HG03097 (cell line): ENCODE results near the gene HHAT.

Experiments used
- ATAC-seq: cut with Tn5 transposase; IDR thresholded peaks from one replicate; pipeline ENCODE4 v1.9.1; 2021; ENCODE audit not compliant: unreplicated experiment, low FRiP score

HHAT gene

DNA sequence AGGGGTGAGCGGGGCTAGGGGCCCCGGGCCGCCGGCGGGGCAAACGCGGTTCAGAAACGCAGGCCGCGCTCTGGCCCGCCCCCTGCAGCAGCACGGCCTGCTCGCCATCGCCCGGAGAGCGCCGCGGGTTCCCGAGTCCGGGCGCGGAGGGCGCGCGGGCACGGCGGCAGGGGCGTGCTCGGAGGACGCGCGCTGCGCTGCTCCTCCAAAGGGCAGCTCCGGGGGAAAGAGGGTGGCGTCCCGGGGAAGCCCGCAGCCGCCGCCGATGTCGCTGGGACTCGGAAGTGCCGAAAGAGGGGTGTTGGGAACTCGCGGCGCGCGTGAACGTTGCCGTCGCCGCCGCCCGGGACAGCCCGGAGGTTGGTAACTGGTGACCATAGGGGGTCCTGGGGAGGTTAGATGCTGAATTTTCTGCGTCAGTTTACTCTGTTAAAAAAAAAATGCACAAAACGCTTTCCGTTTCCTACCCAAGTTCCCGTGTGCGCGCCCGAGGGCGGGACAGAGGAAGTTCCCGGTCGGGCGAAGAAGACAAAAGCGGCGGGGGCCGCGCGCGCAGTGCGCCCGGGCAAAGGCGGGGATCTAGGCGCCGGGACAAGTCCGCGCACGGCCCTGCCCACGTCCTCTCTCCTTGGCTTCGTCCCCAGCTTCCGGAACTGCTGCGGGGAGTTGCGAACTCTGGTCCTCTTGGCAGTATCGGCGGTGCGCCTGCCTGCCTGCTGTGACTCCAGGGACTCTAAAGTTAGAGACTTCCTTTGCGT, at the start of gene HHAT:
TSS of gene HHAT (plus strand) at position 157 of the 758 bp plus-strand sequence. CDS start 20,074 bp downstream, outside the sequence.
- ATAC-seq, result peak; percentile 66

DNA sequence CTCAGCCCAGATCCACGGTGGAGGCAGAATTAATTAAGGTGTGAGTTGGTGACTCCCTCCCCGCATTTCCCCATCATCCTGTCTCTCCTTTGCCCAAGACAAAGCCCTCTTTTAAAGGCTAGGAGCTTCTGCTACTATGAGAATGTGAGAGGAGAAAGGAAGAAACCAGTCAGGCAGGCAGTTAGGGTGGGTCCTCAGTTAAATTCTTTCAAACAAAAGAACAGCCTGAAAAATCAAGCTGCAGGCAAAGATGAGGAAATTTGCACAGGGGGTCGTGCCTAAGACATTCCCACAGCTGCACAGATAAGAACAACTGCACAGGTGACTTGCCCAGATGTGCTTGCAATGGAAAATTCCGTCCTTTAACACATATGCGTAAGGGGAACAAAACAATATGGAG, 48.5 kb upstream of the HHAT start:
- no peak for ATAC-seq

DNA sequence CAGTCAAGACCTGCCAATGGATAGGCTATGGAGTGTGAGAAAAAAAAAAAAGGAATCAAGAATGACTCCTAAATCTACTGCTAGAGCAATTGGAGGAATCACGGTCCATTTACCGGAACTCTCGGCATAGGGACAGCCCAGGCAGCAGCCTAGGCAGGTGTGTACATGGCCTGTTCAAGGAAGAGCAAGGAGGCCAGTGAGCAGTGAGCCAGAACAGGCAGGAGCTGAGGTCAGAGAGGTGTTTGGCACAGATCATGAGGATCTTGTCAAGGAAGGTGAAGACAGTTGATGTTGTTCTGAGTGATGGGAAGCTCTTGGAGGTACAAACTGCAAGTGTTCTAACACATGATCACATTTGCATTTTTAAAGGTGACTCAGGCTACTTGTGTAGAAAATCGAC, 40.6 kb upstream of the HHAT start:
- no peak for ATAC-seq

DNA sequence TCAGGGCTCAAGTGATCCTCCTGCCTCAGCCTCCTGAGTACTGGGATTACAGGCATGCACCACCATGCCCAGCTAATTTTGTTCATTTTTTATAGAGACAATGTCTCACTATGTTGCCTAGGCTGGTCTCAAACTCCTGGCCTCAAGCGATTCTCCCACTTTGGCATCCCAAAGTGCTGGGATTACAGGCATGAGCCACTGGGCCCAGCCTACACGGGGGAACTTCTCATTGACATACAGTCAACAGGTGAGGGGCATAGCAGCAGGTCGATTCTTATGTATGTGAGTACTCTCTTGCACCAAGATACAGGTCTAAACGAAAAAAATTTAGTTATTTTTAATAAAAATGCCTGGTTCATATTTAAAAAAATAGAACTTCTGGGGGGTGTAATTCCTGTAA, 39.5 kb upstream of the HHAT start:
- no peak for ATAC-seq

DNA sequence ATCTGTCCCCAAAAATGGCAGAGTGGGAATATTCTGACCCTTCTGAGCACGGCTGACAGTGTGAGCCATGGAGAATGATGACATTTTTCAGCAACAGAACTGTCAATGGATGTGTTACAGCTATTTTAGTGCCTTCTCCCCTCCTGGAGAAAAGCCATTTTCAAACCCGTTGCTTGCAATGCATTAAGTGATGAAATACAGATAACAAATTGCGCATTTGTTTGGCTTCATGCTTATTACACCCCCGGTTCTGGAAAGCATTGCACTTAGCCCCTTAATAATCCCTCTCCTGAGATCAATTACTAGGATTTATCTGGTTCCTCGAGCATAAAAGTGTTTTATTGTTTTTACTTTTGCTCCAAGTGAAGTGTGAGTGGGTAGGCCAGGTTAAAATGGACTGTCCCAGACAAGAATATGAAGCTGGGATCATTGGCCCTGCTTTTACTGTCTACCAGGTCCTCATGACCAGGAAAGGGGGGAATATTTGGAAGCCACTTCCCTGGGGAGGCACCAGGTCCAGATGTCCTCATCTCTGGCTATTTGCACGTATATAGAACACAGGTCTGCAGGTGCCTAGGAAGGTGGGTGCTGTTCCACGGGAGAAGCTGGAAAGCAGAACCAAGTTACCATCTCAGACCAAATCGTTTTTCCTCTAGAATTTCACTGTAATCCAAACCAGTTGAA, 37.5 kb upstream of the HHAT start:
- no peak for ATAC-seq

DNA sequence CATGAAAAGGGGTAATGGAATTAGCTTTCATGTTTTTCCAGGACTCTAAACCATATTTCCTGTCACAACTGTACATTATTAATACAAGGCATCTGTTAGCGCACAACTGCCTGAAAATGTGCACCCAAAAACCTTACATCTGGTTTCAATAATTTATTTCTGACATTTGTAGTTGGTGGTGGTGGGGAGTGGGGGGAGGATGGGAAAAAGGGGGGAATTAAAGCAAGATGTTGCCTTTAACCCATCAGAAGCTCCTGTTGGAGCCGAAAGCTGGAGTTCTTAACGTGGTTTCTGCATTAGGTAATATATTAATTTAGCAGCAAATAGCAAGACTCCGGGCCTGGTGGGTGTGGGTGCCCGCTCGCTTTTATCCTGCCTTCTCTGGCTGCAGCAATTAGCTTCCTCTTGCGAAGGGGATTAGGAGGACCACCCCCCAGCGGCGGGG, 36.9 kb upstream of the HHAT start:
- ATAC-seq, result no peak

DNA sequence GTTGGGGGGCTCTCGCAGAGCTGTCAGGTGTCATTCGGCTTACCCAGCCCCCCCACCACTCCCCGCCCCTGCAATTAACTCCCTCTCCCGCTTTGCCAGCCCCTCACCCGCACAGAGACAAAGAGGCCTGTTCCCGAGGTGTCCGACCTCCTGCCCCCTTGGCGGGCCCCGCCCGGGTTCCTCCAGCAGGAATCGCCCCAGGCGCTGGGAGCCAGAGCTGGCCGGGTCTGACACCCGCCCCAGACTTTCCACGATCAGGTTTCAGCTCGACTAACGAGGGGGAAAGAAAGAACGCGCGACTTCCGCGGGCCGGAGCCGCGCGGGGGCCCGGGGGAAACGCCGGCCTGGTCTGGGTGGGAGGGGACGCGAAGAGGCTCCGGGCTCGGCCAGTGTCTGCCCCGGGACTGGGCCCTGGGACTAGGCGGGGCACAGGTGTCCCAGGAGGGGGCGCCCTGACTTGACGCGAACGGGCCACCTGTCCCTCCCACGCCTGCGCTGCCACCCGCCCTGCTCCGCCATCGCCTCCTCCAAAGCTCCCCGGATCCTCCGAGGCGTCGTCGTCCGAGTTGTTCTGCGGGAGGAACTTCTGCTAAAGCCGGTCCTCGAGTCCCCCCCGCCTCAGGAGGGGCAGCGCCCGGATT, 36.4 kb upstream of the HHAT start:
- no peak for ATAC-seq

DNA sequence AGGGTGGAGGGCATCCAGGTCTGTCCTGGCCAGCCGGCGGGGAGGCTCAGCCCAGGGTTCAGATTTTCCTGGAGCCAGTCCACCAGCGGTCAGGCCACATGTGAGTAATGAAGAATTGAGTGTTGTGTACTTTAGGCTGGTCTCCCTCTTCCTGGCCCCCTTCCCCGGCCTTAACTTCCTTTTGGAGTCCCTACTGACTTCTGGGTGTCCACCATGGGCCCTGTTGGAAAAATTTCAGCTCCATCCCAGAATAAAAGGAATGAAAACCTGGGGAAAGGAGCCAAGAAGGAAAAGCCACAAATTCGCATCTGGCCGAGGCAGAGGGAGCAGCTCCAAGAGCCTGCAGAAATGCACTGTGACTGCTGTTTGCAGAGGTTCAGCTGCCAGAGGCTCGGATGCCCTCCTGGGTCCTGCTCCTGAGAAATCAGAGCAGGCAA, 35.5 kb upstream of the HHAT start:
- ATAC-seq, result no peak

DNA sequence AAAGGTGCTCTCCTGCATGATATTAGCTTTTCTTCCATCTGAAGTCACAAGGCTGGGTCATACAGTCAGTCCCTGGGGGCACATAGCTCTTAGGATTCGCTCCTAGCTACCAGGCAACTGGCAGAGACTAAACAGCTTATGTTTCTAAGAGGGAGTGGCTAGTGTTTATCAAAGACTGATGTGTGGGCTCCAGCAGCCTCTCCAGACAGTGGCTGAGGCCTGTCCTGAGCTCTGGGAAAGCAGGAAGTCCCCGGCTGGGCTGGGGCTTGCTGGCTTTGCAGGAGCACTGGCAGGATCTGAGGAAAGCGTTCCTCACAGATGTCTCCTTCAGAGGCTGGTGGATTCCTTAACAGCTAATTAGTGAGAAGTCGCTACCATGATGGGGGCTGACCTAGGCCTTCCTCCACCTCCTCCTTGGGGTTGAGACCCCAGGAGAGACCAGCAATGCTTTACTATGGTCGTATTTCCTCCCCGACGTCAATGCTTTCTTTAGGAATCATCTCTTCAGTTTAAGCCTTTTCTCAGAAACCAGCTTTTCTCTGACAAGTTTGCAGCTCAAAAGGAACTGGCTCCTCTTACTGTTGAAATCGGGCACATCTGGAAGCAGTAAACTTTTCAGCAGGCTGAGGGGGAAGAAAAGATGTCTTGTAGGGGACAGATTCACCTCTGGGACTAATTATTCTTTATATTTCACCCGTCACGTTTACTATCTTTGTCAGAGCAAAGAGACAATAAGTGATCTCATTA, 33.5 kb upstream of the HHAT start:
- no peak for ATAC-seq

DNA sequence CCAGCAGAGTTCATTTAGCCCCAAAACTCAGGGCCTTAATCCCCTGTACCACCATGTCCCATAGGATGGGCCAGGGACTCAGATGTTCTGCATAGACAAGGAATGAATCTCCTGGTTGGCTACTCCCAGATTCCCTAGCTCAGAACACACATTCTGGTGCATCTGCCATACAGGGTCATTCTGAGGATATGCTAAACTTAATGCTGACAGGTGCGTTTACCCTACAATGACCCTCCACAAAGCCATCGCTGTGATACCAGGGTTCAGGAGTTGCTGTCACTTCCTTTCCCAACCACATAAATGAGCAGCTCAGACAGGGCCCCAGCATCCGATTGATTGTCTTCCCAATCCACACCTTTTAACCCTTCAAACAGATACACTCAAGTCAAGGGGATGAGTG, 32.0 kb upstream of the HHAT start:
- ATAC-seq, result no peak

DNA sequence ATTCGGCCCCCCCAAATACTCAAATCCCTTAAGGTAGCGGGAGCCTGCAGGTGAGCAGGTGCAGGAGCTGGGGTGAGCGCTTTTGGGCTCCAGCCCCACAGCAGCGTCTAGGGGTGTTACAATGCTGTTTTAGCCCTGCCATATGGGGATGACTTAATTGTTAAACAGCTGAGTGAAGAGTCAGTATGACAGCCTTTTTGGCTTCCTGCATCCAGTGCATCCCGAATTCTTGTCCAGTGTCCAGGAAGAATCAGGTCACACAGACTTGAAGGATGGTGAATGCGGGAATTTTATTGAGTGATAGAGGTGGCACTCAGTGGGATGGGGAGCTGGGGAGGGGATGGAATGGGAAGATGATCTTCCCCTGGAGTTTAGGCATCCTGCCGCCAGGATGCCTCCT, 30.4 kb upstream of the HHAT start:
- no peak for ATAC-seq

DNA sequence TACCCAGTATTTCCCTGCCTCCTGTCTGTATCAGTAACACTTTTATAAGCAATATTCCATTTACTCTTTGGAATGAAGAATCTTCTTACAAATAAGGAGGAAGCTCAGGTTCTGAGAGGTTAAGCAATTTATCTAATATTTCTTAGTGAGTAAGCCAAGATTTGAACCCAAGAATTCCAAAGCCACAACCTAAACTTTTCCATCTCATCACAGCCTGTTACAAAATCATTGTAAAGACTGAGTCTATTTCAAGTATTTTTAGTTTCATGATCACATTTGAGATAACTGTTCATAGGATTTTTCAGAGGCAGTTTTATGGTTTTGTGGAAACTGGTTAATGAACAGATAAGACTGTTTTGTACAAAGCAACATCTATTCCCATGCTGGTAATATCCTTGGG, 29.8 kb upstream of the HHAT start:
- ATAC-seq, result no peak

DNA sequence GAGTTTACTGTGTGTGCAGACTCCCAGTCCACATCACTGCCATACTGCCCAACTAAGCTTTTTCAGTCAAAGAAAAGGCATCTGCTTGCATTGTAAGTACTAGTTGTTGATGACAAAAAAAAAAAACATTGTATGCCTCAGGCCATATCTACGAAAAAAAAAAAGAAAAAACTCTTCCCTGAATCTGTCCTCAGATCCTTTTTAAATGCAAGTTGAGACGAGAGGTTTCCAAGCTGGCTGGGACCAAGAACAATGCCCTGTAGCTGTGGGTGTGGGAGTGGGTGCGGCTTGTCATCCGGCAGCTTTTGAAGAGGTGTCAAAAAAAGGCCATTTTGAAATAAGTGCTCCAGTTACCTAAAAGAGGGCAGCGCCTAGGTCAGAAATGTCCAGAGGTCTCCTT, 29.2 kb upstream of the HHAT start:
- no peak for ATAC-seq

DNA sequence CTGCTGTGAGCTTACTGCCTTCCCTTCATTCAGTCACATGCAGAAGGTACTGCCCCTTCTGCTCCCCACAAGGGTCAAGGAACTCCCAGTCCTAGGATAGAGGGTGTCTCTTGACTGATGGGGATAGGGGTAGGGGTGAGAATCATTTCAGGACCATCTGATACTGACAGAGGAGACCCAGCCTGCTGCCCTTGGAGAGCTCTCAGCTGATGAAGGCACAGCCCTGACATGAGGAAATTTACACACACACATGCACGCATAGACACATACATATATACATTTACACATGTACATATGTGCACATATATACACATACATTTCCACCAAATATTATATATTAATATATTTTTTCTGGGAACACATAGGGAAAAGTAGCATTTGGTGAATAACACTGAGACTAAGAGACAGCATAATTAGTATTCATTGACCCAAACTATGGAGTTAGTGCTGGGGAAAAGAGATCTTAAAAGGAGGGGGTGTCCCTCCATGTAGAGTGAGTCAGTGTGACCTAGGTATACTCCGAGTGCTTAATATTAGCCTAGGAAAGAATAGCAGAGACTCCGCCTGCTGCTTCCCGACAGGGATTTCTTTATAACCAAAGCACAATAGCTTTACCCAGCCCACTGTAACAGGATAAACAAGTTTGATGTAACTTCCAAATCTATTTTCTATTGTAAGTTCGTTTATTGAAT, 27.6 kb upstream of the HHAT start:
- ATAC-seq, result no peak

DNA sequence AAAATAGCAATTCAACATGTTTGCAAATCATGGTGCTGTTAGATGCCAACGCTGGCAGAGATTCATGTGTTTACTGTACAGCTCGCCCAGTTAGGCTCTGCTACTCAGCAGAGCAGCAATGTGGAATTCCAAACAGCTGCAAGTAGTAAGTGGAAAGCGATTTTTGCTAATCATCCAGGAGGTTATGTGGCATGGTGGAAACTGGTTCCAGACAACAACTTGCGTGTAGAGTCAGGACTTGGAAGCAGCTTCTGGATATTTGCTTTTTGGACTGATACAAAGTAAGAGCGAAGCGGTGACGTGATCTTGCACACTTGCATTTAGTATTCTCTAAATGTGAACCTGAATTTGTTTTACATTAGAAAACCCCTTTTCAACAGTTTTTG, 27.1 kb upstream of the HHAT start:
- ATAC-seq, result no peak

DNA sequence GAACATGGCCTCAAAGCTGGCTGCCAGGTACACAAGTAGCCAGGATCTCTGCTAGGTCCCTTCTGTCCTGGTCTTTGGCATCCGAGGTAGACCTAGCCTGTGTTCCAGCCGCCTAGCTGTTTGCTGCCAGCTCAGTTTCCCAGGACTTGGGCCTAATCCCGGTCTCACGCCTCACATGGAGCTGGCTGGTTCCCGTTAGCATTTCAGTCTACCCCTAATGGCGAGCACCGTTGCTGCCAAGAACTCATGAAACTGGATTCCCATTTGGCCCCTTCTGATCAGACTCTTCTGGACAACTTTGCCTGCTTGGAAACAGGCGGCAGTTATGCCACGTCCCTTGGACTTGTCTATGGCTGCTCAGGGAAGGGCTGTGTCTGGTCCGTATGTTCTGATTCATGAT, 26.2 kb upstream of the HHAT start:
- no peak for ATAC-seq

DNA sequence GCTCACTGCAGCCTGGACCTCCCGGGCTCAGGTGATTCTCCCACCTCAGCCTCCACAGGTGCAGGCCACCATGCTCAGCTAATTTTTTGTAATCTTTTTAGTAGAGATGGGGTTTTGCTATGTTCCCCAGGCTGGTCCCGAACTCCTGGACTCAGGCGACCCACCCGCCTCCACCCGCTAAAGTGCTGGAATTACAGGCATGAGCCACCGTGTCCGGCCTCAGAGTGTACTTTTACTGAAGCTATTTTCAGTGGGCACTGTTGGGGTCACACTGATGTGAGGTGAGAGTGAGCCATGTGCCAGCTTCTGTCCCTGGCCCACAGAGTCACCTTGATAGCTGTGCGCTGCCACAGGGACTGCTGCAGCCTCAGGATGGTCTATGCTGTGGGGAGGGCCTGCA, 25.3 kb upstream of the HHAT start:
- no peak for ATAC-seq

DNA sequence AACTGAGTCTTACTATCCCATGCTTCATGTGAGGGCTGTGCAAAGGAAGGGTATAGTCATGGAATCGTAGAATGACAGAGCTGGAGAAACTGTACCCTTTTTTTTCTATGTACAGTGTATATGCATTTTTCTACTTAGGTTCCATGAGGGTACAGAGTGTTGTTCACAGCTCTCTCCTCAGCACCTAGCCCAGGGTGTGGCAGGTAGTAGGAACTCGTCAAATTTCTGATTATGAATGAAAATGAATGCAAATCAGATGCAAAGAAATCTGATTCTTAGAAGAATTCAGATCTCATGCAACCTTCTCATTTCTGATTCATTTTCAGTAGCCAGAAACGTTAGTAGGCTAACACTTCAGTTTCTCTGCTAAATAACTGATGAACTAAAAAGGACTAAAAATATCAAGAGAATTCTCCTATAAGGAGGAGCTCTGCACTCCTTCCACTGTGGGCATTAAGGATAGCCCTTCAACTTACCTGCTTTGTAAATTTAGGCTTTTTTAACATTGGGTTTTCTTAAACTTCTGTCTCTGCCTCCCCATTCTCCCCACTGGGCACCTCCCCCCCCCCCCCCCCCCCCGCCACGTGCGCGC, 18.0 kb upstream of the HHAT start:
- ATAC-seq, result no peak

DNA sequence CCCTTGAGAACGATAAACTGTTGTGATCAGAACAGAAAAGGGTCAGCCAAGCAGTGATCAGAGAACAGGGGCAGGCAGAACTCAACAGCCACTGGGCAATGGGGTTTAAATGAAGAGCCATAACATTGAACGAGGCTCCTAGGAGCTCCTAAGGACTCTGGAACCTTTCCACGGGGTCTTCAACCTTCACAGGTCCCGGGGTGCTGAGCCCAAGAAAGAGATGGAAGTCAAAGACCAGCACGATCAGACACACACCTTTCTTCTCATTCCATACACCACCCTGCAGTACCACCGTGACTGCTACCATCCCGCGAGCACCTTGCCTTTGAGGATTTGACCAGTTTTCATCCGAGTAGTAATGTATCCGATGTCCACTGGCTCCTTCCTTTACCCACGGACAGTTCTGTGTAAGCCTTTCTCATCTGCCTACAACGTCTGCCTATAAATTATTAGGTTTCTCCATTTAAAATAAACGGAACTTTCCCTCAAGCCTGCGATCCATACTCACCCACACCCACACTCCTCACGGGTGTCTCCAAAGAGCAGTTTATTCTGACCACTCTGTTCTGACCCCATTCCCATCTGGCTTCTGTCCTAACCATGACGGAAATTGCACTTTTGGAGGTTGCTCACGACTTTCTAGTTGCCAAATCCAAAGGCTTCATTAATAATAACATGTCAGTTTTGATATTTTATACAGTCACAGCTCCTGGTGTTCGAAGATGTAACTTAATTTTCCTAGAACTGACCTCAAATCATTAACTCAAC, 16.8 kb upstream of the HHAT start:
- no peak for ATAC-seq
